ENCODE results near the gene DYNLT4. TPM values are rescaled to one million over a fixed set of nuclear protein-coding genes. Genes with fewer than 3 reads are reported as not detected.

DYNLT4 gene
- total and polyA plus RNA-seq, 4 donors: 0.29 to 0.50 TPM; not detected in 2

DNA sequence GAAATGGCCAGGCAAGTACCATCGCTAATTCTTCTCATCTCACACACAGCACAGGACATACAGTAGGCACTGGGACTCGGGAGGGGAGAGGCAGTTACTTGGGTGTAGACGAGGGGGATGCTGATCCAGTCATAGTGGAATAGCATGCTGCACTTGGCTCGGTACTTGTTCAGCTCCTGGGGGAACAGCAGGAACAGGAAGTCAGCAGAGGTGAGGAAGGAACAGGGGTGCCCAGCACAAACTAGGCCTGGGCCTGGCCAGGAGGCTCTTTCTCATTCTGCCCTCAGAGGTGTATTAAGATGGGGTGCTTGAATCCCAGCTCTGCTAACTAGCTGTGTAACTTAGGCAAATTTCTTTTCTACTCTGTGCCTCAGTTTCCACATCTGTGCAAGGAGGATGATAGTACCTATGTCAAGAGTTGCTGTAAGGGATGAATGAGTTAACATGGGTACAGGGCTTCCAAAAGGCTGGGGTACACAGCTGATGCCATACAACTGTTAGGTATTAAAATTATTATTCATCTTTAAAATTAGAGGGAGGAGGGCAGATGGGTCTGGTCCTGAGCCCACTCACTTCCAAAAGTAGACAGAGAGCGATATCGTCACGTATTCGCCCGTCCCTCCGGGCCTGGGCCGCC is 21.5 kb downstream of the DYNLT4 start:
- 38% methylated on average over 11 of the region's 11 CpGs for WGBS
- Histone ChIP-seq H3K27ac (ENCODE audit: low read depth in 1 of 2, low read length in 2 of 2) (no peak overlapping the region), H3K36me3 (ENCODE audit: control insufficient read depth in 4 of 4, insufficient read depth in 3 of 4, low read depth in 1 of 4, low read length in 3 of 4) (peaks cover 0 to 4% (median under 1%) of the 10 kb centered on the region in 4 donors), H3K27me3 (ENCODE audit: control insufficient read depth in 4 of 4, insufficient read depth in 4 of 4, low read length in 3 of 4) (no peaks in the 10 kb centered on the region), H3K4me1 (ENCODE audit: control insufficient read depth in 4 of 4, insufficient read depth in 4 of 4, low read length in 3 of 4) (peaks cover 6 to 21% (median 13%) of the 10 kb centered on the region in 4 donors), H3K9me3 (ENCODE audit: control insufficient read depth in 4 of 4, low read length in 3 of 4) (no peaks in the 10 kb centered on the region), H3K4me3 (ENCODE audit: low read depth in 1 of 3, low read length in 3 of 3) (no peak overlapping the region), H3K9ac (ENCODE audit: low read depth in 1 of 2, low read length in 2 of 2) (peak overlapping the region; percentile 21 to 26)
- DNase-seq (ENCODE audit: low spot score): no peak
- no peak for TF ChIP-seq SP1 (IDR thresholded peaks at IDR 0.05)
- TF ChIP-seq ATF3 (IDR thresholded peaks at IDR 0.05): no peak
- TF ChIP-seq, protein P1, sequence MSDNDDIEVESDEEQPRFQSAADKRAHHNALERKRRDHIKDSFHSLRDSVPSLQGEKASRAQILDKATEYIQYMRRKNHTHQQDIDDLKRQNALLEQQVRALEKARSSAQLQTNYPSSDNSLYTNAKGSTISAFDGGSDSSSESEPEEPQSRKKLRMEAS (IDR thresholded peaks at IDR 0.05): no peak
- no peak for TF ChIP-seq FOXA1 (IDR thresholded peaks at IDR 0.05)
- TF ChIP-seq GABPA (IDR thresholded peaks at IDR 0.05 in 1 of 2, conservative IDR thresholded peaks at IDR 0.05 in 1 of 2): no peak
- TF ChIP-seq HNF4A (conservative IDR thresholded peaks at IDR 0.05): no peak
- no peak for TF ChIP-seq NR2F2 (IDR thresholded peaks at IDR 0.05)
- no peak for TF ChIP-seq TAF1 (conservative IDR thresholded peaks at IDR 0.05)
- TF ChIP-seq, protein P2, sequence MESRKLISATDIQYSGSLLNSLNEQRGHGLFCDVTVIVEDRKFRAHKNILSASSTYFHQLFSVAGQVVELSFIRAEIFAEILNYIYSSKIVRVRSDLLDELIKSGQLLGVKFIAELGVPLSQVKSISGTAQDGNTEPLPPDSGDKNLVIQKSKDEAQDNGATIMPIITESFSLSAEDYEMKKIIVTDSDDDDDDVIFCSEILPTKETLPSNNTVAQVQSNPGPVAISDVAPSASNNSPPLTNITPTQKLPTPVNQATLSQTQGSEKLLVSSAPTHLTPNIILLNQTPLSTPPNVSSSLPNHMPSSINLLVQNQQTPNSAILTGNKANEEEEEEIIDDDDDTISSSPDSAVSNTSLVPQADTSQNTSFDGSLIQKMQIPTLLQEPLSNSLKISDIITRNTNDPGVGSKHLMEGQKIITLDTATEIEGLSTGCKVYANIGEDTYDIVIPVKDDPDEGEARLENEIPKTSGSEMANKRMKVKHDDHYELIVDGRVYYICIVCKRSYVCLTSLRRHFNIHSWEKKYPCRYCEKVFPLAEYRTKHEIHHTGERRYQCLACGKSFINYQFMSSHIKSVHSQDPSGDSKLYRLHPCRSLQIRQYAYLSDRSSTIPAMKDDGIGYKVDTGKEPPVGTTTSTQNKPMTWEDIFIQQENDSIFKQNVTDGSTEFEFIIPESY (IDR thresholded peaks at IDR 0.05): no peak
- TF ChIP-seq RAD21 (IDR thresholded peaks at IDR 0.05): no peak
- no peak for TF ChIP-seq FOXA2 (IDR thresholded peaks at IDR 0.05)
- TF ChIP-seq, protein P3, sequence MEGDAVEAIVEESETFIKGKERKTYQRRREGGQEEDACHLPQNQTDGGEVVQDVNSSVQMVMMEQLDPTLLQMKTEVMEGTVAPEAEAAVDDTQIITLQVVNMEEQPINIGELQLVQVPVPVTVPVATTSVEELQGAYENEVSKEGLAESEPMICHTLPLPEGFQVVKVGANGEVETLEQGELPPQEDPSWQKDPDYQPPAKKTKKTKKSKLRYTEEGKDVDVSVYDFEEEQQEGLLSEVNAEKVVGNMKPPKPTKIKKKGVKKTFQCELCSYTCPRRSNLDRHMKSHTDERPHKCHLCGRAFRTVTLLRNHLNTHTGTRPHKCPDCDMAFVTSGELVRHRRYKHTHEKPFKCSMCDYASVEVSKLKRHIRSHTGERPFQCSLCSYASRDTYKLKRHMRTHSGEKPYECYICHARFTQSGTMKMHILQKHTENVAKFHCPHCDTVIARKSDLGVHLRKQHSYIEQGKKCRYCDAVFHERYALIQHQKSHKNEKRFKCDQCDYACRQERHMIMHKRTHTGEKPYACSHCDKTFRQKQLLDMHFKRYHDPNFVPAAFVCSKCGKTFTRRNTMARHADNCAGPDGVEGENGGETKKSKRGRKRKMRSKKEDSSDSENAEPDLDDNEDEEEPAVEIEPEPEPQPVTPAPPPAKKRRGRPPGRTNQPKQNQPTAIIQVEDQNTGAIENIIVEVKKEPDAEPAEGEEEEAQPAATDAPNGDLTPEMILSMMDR (IDR thresholded peaks at IDR 0.05; ENCODE audit: low read depth, low read length, missing input control): no peak
- no peak for TF ChIP-seq REST (IDR thresholded peaks at IDR 0.05)
- TF ChIP-seq EGR1 (IDR thresholded peaks at IDR 0.05; ENCODE audit: low read depth in 2 of 2): no peak
- no peak for TF ChIP-seq RXRA (IDR thresholded peaks at IDR 0.05)
- no peak for TF ChIP-seq JUND (IDR thresholded peaks at IDR 0.05)
- TF ChIP-seq HNF4G (IDR thresholded peaks at IDR 0.05): no peak
- no peak for TF ChIP-seq YY1 (IDR thresholded peaks at IDR 0.05)
